ENCODE measurements around the gene CPA5.

The CPA5 gene, protein sequence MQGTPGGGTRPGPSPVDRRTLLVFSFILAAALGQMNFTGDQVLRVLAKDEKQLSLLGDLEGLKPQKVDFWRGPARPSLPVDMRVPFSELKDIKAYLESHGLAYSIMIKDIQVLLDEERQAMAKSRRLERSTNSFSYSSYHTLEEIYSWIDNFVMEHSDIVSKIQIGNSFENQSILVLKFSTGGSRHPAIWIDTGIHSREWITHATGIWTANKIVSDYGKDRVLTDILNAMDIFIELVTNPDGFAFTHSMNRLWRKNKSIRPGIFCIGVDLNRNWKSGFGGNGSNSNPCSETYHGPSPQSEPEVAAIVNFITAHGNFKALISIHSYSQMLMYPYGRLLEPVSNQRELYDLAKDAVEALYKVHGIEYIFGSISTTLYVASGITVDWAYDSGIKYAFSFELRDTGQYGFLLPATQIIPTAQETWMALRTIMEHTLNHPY

GRCh38 chr7:130344271-130344866 is at the start of gene CPA5:
Gene CPA5 (plus strand): TSS chr7:130344816. CDS start chr7:130346486, 1,670 bp downstream.
- DNase-seq (ENCODE audit: low read depth) = no peak
- no peak within 1 kb of the TSS for H3K4me3 ChIP-seq (ENCODE audit: control insufficient read depth, low read depth, low read length)
- no peak for TF ChIP-seq CTCF (conservative IDR thresholded peaks at IDR 0.05; ENCODE audit: control insufficient read depth, insufficient read depth, low read depth, low read length)

DNA sequence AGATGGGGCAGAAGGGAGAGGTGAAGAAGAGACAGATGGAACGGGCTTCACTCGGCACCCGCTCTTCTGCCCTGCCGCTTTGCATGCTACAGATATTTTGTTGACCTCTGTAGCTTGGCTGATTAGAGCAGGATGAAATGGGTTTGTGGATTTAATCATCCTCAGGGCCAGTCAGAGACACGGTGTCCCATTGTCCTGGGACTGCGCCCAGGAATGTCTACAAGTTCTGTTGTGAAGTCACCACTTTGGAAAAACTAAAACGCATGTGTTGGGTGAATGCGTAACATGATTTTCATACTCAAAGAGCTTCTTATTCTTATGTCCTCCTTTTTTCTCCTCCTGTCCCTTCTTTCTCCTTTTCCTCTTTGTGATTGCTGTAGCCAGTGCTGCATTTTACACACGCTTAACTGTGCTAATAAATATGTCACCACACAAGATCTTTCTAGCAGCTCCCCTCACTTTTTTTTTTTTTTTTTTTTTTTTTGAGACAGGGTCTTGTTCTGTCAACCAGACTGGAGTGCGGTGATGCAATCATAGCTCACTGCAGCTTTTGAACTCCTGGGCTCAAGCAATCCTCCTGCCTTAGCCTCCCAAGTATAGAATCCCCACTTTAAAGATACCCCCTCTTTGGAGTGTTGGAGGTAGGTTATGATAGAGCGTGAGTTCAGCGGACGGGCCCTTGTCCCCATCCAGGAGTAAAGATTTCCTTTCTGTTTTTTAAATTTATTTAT is 48.2 kb upstream of the CPA5 start:
- no peak for TF ChIP-seq CTCF (conservative IDR thresholded peaks at IDR 0.05; ENCODE audit: control insufficient read depth, insufficient read depth, low read depth, low read length)

GRCh38 chr7:130297628-130298543 is 46.7 kb upstream of the CPA5 start:
- DNase-seq (ENCODE audit: low read depth) = no peak
- no peak for TF ChIP-seq CTCF (conservative IDR thresholded peaks at IDR 0.05; ENCODE audit: control insufficient read depth, insufficient read depth, low read depth, low read length)

More for the DNA sequence above, 48.2 kb upstream of the CPA5 start:
- DNase-seq (ENCODE audit: low read depth) = no peak
- no peak overlapping the region for H3K4me3 ChIP-seq (ENCODE audit: control insufficient read depth, low read depth, low read length)

GRCh38 chr7:130298544-130299326 is 45.9 kb upstream of the CPA5 start:
- H3K4me3 ChIP-seq (ENCODE audit: control insufficient read depth, low read depth, low read length) = no peak overlapping the region
- TF ChIP-seq CTCF (conservative IDR thresholded peaks at IDR 0.05; ENCODE audit: control insufficient read depth, insufficient read depth, low read depth, low read length) = no peak
- no peak for DNase-seq (ENCODE audit: low read depth)

More at GRCh38 chr7:130297628-130298543, 46.7 kb upstream of the CPA5 start:
- H3K4me3 ChIP-seq (ENCODE audit: control insufficient read depth, low read depth, low read length) = no peak overlapping the region

DNA sequence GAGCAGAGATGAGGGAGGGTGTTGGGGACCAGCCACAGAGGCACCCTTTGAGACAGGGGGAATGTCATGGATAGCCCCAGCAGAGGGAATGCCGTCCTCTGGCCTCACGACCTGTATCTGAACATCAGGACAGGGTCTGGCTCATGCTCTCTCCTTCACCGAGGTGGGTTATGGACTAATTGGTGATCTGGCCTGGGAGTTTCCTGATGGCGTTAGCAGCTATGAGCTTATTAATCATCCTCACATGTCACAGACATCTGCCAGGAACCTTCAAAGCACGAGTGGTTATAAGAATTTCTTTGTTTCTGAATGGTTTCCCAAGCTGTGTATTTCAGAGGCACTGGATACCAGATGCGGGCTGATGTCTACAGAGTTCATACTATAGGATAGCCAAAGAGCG is 44.8 kb upstream of the CPA5 start:
- no peak for TF ChIP-seq CTCF (conservative IDR thresholded peaks at IDR 0.05; ENCODE audit: control insufficient read depth, insufficient read depth, low read depth, low read length)
- H3K4me3 ChIP-seq (ENCODE audit: control insufficient read depth, low read depth, low read length) = no peak overlapping the region
- no peak for DNase-seq (ENCODE audit: low read depth)
